Karpas-422 (cell line): ENCODE data around the gene SHISAL1. TPM values are rescaled to one million over a fixed set of nuclear protein-coding genes. Genes with fewer than 3 reads are reported as not detected.

Experiments
- DNase-seq: peaks from one replicate; pipeline ENCODE4 v3.0.0-alpha.2; 2015
- H2AFZ ChIP-seq: fragments of 200-600 bp; sonication (generic); 2 replicates; pipeline ENCODE4 v1.6.1; 2014; ENCODE audit warnings: antibody characterized with exemption, low read length, mixed read lengths
- H3K27ac ChIP-seq: fragments of 200-600 bp; sonication (generic); 2 replicates; pipeline ENCODE4 v1.5.1; 2014; ENCODE audit warnings: mild to moderate bottlenecking, low read length, moderate library complexity
- H3K27me3 ChIP-seq: fragments of 200-600 bp; sonication (generic); 2 replicates; pipeline ENCODE4 v1.6.1; 2014; ENCODE audit warnings: low read length, mixed read lengths
- H3K36me3 ChIP-seq: fragments of 200-600 bp; sonication (generic); 2 replicates; pipeline ENCODE4 v1.6.1; 2014; ENCODE audit warnings: low read length, mixed read lengths; ENCODE audit not compliant: insufficient read depth
- H3K4me1 ChIP-seq: fragments of 200-600 bp; sonication (generic); 2 replicates; pipeline ENCODE4 v1.6.1; 2014; ENCODE audit warnings: mild to moderate bottlenecking, low read length, mixed read lengths
- H3K4me2 ChIP-seq: fragments of 200-600 bp; sonication (generic); 2 replicates; pipeline ENCODE4 v1.6.1; 2014; ENCODE audit warnings: low read length, low read depth, mild to moderate bottlenecking; ENCODE audit not compliant: poor library complexity, severe bottlenecking
- H3K4me3 ChIP-seq: fragments of 200-600 bp; sonication (generic); 2 replicates; pipeline ENCODE4 v1.5.1; 2014; ENCODE audit warnings: mild to moderate bottlenecking, antibody characterized with exemption, low read length, mixed read lengths
- H3K79me2 ChIP-seq: fragments of 200-600 bp; sonication (generic); 2 replicates; pipeline ENCODE4 v1.6.1; 2014; ENCODE audit warnings: mild to moderate bottlenecking, low read length, mixed read lengths
- H3K9ac ChIP-seq: fragments of 200-600 bp; sonication (generic); 2 replicates; pipeline ENCODE4 v1.6.0; 2014; ENCODE audit warnings: low read length
- H3K9me2 ChIP-seq: fragments of 200-600 bp; sonication (generic), shearing (Covaris generic); replicated peaks from 2 replicates; pipeline ENCODE4 v1.6.0; 2014; ENCODE audit warnings: mild to moderate bottlenecking, low read length, moderate library complexity; ENCODE audit not compliant: insufficient read depth
- H3K9me3 ChIP-seq: fragments of 300-700, 200-600 bp; sonication (generic); 2 replicates; pipeline ENCODE4 v1.6.1; 2014; ENCODE audit warnings: low read length, mixed read lengths
- H4K20me1 ChIP-seq: fragments of 200-600 bp; sonication (generic); 2 replicates; pipeline ENCODE4 v1.6.1; 2014; ENCODE audit warnings: mild to moderate bottlenecking, antibody characterized with exemption, low read length, low read depth; ENCODE audit not compliant: insufficient read depth
- total RNA-seq: library from RNA; depleted of rRNA; stranded (reverse); fragments of >200 nt; shearing (Covaris generic); gene quantifications from 2 replicates; pipeline ENCODE4 v1.2.3, GENCODE V29; 2014; ENCODE audit warnings: low replicate concordance

SHISAL1 gene
- total RNA-seq, 1 experiment from 2014 or later: not detected

GRCh38 chr22:44348971-44349560 is 36.3 kb upstream of the SHISAL1 start:
- Histone ChIP-seq H3K27me3 (no peaks in the 10 kb centered on the region), H3K4me2 (no peak overlapping the region), H3K36me3 (no peaks in the 10 kb centered on the region), H3K9me3 (no peaks in the 10 kb centered on the region), H3K27ac (no peak overlapping the region), H2AFZ (no peak overlapping the region), H3K9me2 (no peaks in the 10 kb centered on the region), H3K4me3 (no peak overlapping the region), H3K4me1 (no peaks in the 10 kb centered on the region), H4K20me1 (no peaks in the 10 kb centered on the region), H3K9ac (no peak overlapping the region), H3K79me2 (no peaks in the 10 kb centered on the region)
- no peak for DNase-seq

GRCh38 chr22:44347549-44347948 is 34.8 kb upstream of the SHISAL1 start:
- Histone ChIP-seq H3K27me3 (no peaks in the 10 kb centered on the region), H3K4me3 (no peak overlapping the region), H3K9ac (no peak overlapping the region), H3K4me1 (no peaks in the 10 kb centered on the region), H3K27ac (no peak overlapping the region), H3K9me2 (no peaks in the 10 kb centered on the region), H3K79me2 (no peaks in the 10 kb centered on the region), H4K20me1 (no peaks in the 10 kb centered on the region), H3K9me3 (no peaks in the 10 kb centered on the region), H2AFZ (no peak overlapping the region), H3K4me2 (no peak overlapping the region), H3K36me3 (no peaks in the 10 kb centered on the region)
- no peak for DNase-seq

- no peaks in the 10 kb centered on the region for H3K4me1 ChIP-seq
- H3K9ac ChIP-seq: no peak overlapping the region
- no peaks in the 10 kb centered on the region for H3K9me2 ChIP-seq
- no peaks in the 10 kb centered on the region for H3K36me3 ChIP-seq
- H3K9me3 ChIP-seq: no peaks in the 10 kb centered on the region
- H3K4me2 ChIP-seq: no peak overlapping the region
- no peaks in the 10 kb centered on the region for H3K27me3 ChIP-seq
- no peak overlapping the region for H3K4me3 ChIP-seq
- no peaks in the 10 kb centered on the region for H3K79me2 ChIP-seq
- DNase-seq: no peak
- no peak overlapping the region for H3K27ac ChIP-seq
- no peak overlapping the region for H2AFZ ChIP-seq
- H4K20me1 ChIP-seq: no peaks in the 10 kb centered on the region
Observed at GRCh38 chr22:44347080-44347479, 34.3 kb upstream of the SHISAL1 start.

- H3K4me2 ChIP-seq: no peak overlapping the region
- H3K36me3 ChIP-seq: no peaks in the 10 kb centered on the region
- no peaks in the 10 kb centered on the region for H3K27me3 ChIP-seq
- DNase-seq: no peak
- H3K4me3 ChIP-seq: no peak overlapping the region
- H3K27ac ChIP-seq: no peak overlapping the region
- no peaks in the 10 kb centered on the region for H3K79me2 ChIP-seq
- no peaks in the 10 kb centered on the region for H3K9me2 ChIP-seq
- no peaks in the 10 kb centered on the region for H3K4me1 ChIP-seq
- no peak overlapping the region for H2AFZ ChIP-seq
- H3K9ac ChIP-seq: no peak overlapping the region
- no peaks in the 10 kb centered on the region for H3K9me3 ChIP-seq
- H4K20me1 ChIP-seq: no peaks in the 10 kb centered on the region
Observed at GRCh38 chr22:44345872-44346271, 33.1 kb upstream of the SHISAL1 start.

- no peaks in the 10 kb centered on the region for H3K9me3 ChIP-seq
- H3K4me2 ChIP-seq: no peak overlapping the region
- no peak overlapping the region for H3K27ac ChIP-seq
- H3K4me3 ChIP-seq: no peak overlapping the region
- no peaks in the 10 kb centered on the region for H3K36me3 ChIP-seq
- H3K79me2 ChIP-seq: no peaks in the 10 kb centered on the region
- H4K20me1 ChIP-seq: no peaks in the 10 kb centered on the region
- no peaks in the 10 kb centered on the region for H3K4me1 ChIP-seq
- no peak for DNase-seq
- H3K9me2 ChIP-seq: no peaks in the 10 kb centered on the region
- H3K27me3 ChIP-seq: no peaks in the 10 kb centered on the region
- H3K9ac ChIP-seq: no peak overlapping the region
- no peak overlapping the region for H2AFZ ChIP-seq
Observed at GRCh38 chr22:44344407-44344806, 31.7 kb upstream of the SHISAL1 start.

GRCh38 chr22:44342347-44342956 is 29.7 kb upstream of the SHISAL1 start:
- H3K27ac ChIP-seq: no peak overlapping the region
- no peaks in the 10 kb centered on the region for H3K36me3 ChIP-seq
- no peak overlapping the region for H2AFZ ChIP-seq
- no peak overlapping the region for H3K4me2 ChIP-seq
- H3K4me1 ChIP-seq: no peaks in the 10 kb centered on the region
- no peaks in the 10 kb centered on the region for H3K27me3 ChIP-seq
- no peak overlapping the region for H3K4me3 ChIP-seq
- DNase-seq: no peak
- H3K9ac ChIP-seq: no peak overlapping the region
- H3K79me2 ChIP-seq: no peaks in the 10 kb centered on the region
- no peaks in the 10 kb centered on the region for H3K9me3 ChIP-seq
- H3K9me2 ChIP-seq: no peaks in the 10 kb centered on the region
- H4K20me1 ChIP-seq: no peaks in the 10 kb centered on the region

- no peak overlapping the region for H3K4me3 ChIP-seq
- no peaks in the 10 kb centered on the region for H3K27me3 ChIP-seq
- H3K36me3 ChIP-seq: no peaks in the 10 kb centered on the region
- DNase-seq: no peak
- H2AFZ ChIP-seq: no peak overlapping the region
- H3K9me2 ChIP-seq: no peaks in the 10 kb centered on the region
- H3K27ac ChIP-seq: no peak overlapping the region
- no peaks in the 10 kb centered on the region for H3K4me1 ChIP-seq
- H3K4me2 ChIP-seq: no peak overlapping the region
- no peak overlapping the region for H3K9ac ChIP-seq
- H4K20me1 ChIP-seq: no peaks in the 10 kb centered on the region
- H3K9me3 ChIP-seq: no peaks in the 10 kb centered on the region
- H3K79me2 ChIP-seq: no peaks in the 10 kb centered on the region
Observed at GRCh38 chr22:44341431-44342346, 28.9 kb upstream of the SHISAL1 start.
